GM21723 (cell line): Measurements from ENCODE around the gene MARCHF11.

Source experiments
- ATAC-seq: cut with Tn5 transposase; IDR thresholded peaks from one replicate; pipeline ENCODE4 v1.9.1; 2021; ENCODE audit warnings: mild to moderate bottlenecking, moderate library complexity; ENCODE audit not compliant: unreplicated experiment

The MARCHF11 gene

GRCh38 chr5:16134204-16134603 is 45.4 kb downstream of the MARCHF11 start:
- ATAC-seq: no peak

- no peak for ATAC-seq
These were observed 47.7 kb downstream of the MARCHF11 start for GRCh38 chr5:16131878-16132277.

- ATAC-seq: no peak
These were observed 50.6 kb downstream of the MARCHF11 start for GRCh38 chr5:16128944-16129343.

GRCh38 chr5:16127865-16128544 is 51.6 kb downstream of the MARCHF11 start:
- no peak for ATAC-seq

GRCh38 chr5:16120579-16120978 is 59.0 kb downstream of the MARCHF11 start:
- ATAC-seq: no peak

- ATAC-seq: no peak
These were observed 59.8 kb downstream of the MARCHF11 start for GRCh38 chr5:16119790-16120189.

GRCh38 chr5:16115140-16115539 is 64.5 kb downstream of the MARCHF11 start:
- ATAC-seq: no peak

- ATAC-seq: no peak
These were observed 71.2 kb downstream of the MARCHF11 start for GRCh38 chr5:16108418-16108817.

- ATAC-seq: no peak
These were observed 74.6 kb downstream of the MARCHF11 start for GRCh38 chr5:16104961-16105360.

- no peak for ATAC-seq
These were observed 84.0 kb downstream of the MARCHF11 start for GRCh38 chr5:16095612-16096011.

- no peak for ATAC-seq
These were observed 89.3 kb downstream of the MARCHF11 start for GRCh38 chr5:16090270-16090669.

- ATAC-seq: no peak
These were observed 96.6 kb downstream of the MARCHF11 start for GRCh38 chr5:16082982-16083381.

- no peak for ATAC-seq
These were observed 97.5 kb downstream of the MARCHF11 start for GRCh38 chr5:16082053-16082452.

- no peak for ATAC-seq
These were observed 98.1 kb downstream of the MARCHF11 start for GRCh38 chr5:16081376-16081955.

- ATAC-seq: no peak
These were observed 102.9 kb downstream of the MARCHF11 start for GRCh38 chr5:16076657-16077056.

GRCh38 chr5:16074358-16074757 is 105.2 kb downstream of the MARCHF11 start:
- no peak for ATAC-seq

GRCh38 chr5:16072616-16073015 is 107.0 kb downstream of the MARCHF11 start:
- ATAC-seq: no peak

- ATAC-seq: no peak
These were observed 112.2 kb downstream of the MARCHF11 start for GRCh38 chr5:16067415-16067814.

GRCh38 chr5:16066810-16067209 is 112.8 kb downstream of the MARCHF11 start:
- ATAC-seq: no peak

- ATAC-seq: no peak
These were observed 113.3 kb downstream of the MARCHF11 start for GRCh38 chr5:16066320-16066719.

GRCh38 chr5:16065831-16066230 is 113.8 kb downstream of the MARCHF11 start:
- no peak for ATAC-seq

- ATAC-seq: no peak
These were observed 115.3 kb downstream of the MARCHF11 start for GRCh38 chr5:16064135-16064893.
